ENCODE results near the gene ANTXR2. TPM values are rescaled to one million over a fixed set of nuclear protein-coding genes. Genes with fewer than 3 reads are reported as not detected.
"Not testable (repeated sequence)": the region's sequence is repeated elsewhere in the genome, so short reads cannot be mapped to it uniquely, and the experiment has no call there.

ANTXR2 gene
- total RNA-seq, result 46.9 and 49.9 TPM in 2 replicates
- long read RNA-seq, full-length matches to known transcripts, result 26 of 42 reads
- long read RNA-seq, partial matches to known transcripts, result 7 of 42 reads
- long read RNA-seq, other reads (novel, unspliced or antisense), result 9 of 42 reads

DNA sequence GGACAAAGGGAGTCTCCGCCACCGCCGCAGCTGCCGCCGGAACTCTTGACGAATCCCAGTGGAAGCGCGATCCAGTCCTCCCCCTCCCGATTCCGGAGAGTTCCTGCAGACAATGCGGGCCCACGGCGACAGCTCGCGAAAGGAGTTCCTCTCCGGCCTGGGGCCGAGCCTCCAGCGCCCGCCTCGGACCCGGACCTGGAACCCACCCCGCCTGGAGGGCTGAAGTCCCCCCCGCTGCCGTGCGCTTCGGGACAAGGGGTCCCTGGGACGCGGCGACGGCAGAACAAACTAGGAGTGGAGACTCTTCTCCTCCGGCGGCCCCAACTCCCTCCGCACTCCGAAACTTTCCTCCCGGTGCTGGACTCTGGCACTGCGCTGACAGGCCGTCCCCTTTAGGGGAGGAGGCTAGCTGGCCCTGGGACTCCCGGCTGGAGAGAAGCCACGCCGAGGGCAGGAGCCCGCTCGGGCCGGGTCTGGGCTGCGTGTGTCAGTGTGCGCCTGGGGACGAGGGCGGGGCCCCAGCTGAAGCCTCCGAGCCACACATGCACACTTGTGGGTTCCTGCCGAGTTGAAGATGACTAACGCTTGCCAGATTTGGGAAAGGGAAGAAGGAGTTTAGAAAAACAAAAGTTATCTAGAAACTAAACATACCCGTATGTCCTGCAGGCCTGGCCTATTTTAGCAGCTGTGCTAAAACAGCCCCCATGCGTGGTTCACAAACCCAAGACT, at the start of gene ANTXR2:
Gene ANTXR2 (minus strand): TSS at position 486 of the 729 bp plus-strand sequence. CDS start 669 bp downstream, outside the sequence.
- H3K4me3 Mint-ChIP-seq (ENCODE audit: low read depth), result peak within 1 kb of the TSS; percentile 98
- no peaks in the 10 kb centered on the region for H3K27me3 Mint-ChIP-seq
- TF ChIP-seq, protein P1, sequence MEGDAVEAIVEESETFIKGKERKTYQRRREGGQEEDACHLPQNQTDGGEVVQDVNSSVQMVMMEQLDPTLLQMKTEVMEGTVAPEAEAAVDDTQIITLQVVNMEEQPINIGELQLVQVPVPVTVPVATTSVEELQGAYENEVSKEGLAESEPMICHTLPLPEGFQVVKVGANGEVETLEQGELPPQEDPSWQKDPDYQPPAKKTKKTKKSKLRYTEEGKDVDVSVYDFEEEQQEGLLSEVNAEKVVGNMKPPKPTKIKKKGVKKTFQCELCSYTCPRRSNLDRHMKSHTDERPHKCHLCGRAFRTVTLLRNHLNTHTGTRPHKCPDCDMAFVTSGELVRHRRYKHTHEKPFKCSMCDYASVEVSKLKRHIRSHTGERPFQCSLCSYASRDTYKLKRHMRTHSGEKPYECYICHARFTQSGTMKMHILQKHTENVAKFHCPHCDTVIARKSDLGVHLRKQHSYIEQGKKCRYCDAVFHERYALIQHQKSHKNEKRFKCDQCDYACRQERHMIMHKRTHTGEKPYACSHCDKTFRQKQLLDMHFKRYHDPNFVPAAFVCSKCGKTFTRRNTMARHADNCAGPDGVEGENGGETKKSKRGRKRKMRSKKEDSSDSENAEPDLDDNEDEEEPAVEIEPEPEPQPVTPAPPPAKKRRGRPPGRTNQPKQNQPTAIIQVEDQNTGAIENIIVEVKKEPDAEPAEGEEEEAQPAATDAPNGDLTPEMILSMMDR (IDR thresholded peaks at IDR 0.05; ENCODE audit: unreplicated experiment), result no peak
- peak within 1 kb of the TSS; percentile 97 for H3K27ac Mint-ChIP-seq
- peak; percentile 69 for DNase-seq (ENCODE audit: low spot score, unreplicated experiment)
- H3K36me3 Mint-ChIP-seq (ENCODE audit: insufficient read depth), result peaks cover 7% of the 10 kb centered on the region
- H3K9me3 Mint-ChIP-seq (ENCODE audit: low read depth), result no peaks in the 10 kb centered on the region
- H3K4me1 Mint-ChIP-seq (ENCODE audit: low read depth), result peaks cover 31% of the 10 kb centered on the region

DNA sequence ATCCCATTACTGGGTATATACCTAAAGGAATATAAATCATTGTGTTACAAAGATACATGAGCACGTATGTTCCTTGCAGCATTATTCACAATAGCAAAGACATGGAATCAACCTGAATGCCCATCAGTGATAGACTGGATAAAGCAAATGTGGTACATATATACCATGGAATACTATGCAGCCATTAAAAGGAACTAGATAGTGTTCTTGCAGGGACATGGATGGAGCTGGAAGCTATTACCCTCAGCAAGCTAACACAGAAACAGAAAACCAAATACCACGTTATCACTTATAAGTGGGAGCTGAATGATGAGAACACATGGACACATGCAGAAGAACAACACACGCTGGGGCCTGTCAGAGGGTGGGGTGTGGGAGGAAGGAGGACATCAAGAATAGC, 48.8 kb upstream of the ANTXR2 start:
- peaks cover 19% of the 10 kb centered on the region for H3K9me3 Mint-ChIP-seq (ENCODE audit: low read depth)
- not testable (repeated sequence) for H3K4me1 Mint-ChIP-seq (ENCODE audit: low read depth); H3K36me3 Mint-ChIP-seq (ENCODE audit: insufficient read depth); H3K27ac Mint-ChIP-seq; H3K27me3 Mint-ChIP-seq; DNase-seq (ENCODE audit: low spot score, unreplicated experiment); H3K4me3 Mint-ChIP-seq (ENCODE audit: low read depth)

DNA sequence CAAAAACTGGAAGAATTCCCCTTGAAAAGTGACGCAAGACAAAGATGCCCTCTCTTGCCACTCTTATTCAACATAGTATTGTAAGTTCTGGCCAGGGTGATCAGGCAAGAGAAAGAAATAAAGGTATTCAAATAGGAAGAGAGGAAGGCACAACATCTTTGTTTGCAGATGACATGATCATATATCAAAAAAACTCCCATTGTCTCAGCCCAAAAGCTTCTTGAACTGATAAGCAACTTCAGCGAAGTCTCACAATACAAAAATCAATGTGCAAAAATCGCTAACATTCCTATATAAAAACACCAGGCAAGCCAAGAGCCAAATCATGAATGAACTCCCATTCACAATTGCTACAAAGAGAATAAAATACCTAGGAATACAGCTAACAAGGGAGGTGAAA, 46.6 kb upstream of the ANTXR2 start:
- not testable (repeated sequence) for H3K36me3 Mint-ChIP-seq (ENCODE audit: insufficient read depth); H3K4me3 Mint-ChIP-seq (ENCODE audit: low read depth); H3K4me1 Mint-ChIP-seq (ENCODE audit: low read depth); H3K27me3 Mint-ChIP-seq; DNase-seq (ENCODE audit: low spot score, unreplicated experiment); H3K27ac Mint-ChIP-seq
- H3K9me3 Mint-ChIP-seq (ENCODE audit: low read depth), result peaks cover 20% of the 10 kb centered on the region

DNA sequence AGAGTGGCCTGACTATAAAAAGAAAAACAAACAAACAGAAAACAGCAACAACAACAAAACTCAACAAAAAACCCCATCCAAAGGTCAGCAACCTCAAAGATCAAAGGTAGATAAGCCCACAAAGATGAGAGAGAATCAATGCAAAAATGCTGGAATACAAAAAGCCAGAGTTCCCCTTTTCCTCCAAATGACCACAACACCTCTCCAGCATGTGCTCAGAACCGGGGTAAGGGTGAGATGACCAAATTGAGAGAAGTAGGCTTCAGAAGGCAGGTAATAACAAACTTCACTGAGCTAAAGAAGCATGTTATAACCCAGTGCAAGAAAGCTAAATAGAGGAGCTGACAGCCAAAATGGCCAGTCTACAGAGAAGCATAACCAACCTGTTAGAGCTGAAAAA, 43.5 kb upstream of the ANTXR2 start:
- TF ChIP-seq, protein P1 (IDR thresholded peaks at IDR 0.05; ENCODE audit: unreplicated experiment), result no peak

DNA sequence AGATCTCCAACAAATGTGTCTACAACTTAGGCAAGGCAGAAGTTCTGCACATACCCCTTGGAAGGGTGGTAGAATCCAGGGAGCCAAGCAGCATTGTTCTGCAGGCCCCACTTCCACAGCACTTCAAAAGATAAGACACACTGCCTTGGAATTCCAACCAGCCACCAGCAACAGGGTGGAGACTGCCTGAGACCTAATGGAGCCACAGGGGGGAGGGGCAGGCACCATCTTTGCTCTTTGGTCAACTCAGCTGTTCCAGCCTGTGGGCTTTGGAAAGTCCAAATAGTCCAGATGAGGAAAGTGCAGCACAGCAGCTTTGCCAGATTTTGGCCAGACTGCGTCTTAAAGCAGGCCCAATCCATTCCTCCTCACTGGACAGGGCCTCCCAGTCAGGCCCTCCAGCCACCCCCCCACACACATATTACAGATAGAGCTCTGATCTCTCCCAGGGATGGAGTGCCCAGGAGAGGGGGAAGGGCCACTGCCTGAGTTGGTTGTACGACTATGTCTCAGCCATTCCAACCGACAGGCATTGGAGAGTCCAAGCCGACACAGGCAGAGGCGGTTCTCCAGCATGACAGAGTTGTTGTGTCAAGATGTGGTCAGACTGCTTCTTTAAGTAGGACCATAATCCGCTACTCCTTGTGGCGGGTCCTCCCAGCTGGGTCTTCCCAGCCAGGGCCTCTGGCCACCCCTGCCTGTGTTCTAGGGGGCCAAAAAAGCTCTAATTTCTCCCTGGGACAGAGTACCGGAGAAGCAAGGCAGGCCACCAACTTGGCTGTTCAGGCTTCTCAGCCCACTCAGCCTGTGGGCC, 42.5 kb upstream of the ANTXR2 start:
- no peaks in the 10 kb centered on the region for H3K36me3 Mint-ChIP-seq (ENCODE audit: insufficient read depth)
- no peak overlapping the region for H3K27ac Mint-ChIP-seq
- H3K4me1 Mint-ChIP-seq (ENCODE audit: low read depth), result no peaks in the 10 kb centered on the region
- H3K9me3 Mint-ChIP-seq (ENCODE audit: low read depth), result peaks cover 25% of the 10 kb centered on the region
- DNase-seq (ENCODE audit: low spot score, unreplicated experiment), result no peak
- no peaks in the 10 kb centered on the region for H3K27me3 Mint-ChIP-seq
- H3K4me3 Mint-ChIP-seq (ENCODE audit: low read depth), result no peak overlapping the region
- TF ChIP-seq, protein P1 (IDR thresholded peaks at IDR 0.05; ENCODE audit: unreplicated experiment), result no peak

More for the DNA sequence above, 43.5 kb upstream of the ANTXR2 start:
- H3K4me3 Mint-ChIP-seq (ENCODE audit: low read depth), result no peak overlapping the region
- H3K27me3 Mint-ChIP-seq, result no peaks in the 10 kb centered on the region
- H3K9me3 Mint-ChIP-seq (ENCODE audit: low read depth), result peaks cover 24% of the 10 kb centered on the region
- H3K36me3 Mint-ChIP-seq (ENCODE audit: insufficient read depth), result no peaks in the 10 kb centered on the region
- no peaks in the 10 kb centered on the region for H3K4me1 Mint-ChIP-seq (ENCODE audit: low read depth)
- DNase-seq (ENCODE audit: low spot score, unreplicated experiment), result no peak
- peak overlapping the region; percentile 80 for H3K27ac Mint-ChIP-seq

DNA sequence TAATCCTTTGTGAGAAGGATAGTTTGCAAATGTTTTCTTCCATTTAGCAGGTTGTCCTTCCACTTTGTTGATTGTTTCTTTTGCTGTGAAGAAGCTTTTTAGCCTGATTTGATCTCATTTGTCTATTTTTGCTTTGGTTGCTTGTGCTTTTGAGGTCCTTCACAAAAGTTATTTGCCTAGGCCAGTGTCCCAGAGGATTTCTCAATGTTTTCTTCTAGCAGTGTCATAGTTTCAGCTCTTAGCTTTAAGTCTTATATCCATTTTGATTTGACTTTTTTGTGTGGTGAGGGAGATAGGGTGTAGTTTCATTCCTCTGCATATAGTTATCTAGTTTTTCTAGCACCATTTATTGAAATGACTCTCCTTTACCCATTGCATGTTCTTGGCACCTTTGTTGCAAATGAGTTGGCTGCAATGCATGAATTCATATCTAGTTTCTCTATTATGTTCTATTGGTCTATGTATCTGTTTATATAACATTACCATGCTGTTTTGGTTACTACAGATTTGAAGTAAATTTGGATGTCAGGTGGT, 41.8 kb upstream of the ANTXR2 start:
- TF ChIP-seq, protein P1 (IDR thresholded peaks at IDR 0.05; ENCODE audit: unreplicated experiment), result no peak
- no peaks in the 10 kb centered on the region for H3K4me1 Mint-ChIP-seq (ENCODE audit: low read depth)
- peaks cover 25% of the 10 kb centered on the region for H3K9me3 Mint-ChIP-seq (ENCODE audit: low read depth)
- no peak overlapping the region for H3K4me3 Mint-ChIP-seq (ENCODE audit: low read depth)
- H3K36me3 Mint-ChIP-seq (ENCODE audit: insufficient read depth), result no peaks in the 10 kb centered on the region
- no peak overlapping the region for H3K27ac Mint-ChIP-seq
- no peaks in the 10 kb centered on the region for H3K27me3 Mint-ChIP-seq
- DNase-seq (ENCODE audit: low spot score, unreplicated experiment), result no peak

Measured in progenitor cell of endocrine pancreas (in vitro differentiated cells).